H1 (cell line): ENCODE data around the gene EIF4E2. TPM values are rescaled to one million over a fixed set of nuclear protein-coding genes. Genes with fewer than 3 reads are reported as not detected.

Experiments used
- CREB1 ChIP-seq: IDR thresholded peaks from 2 replicates; pipeline ENCODE4 v1.6.1; 2012; ENCODE audit warnings: inconsistent platforms
- polyA plus RNA-seq, 7 experiments: library from polyadenylated mRNA; depleted of rRNA in 3 of 7; stranded (reverse) in 5 of 7; unstranded in 2 of 7; fragments of >200 nt in 5 of 7; fragments of 200-250 nt in 2 of 7; gene quantifications; 1 replicate in 5 of 7; 2 replicates in 1 of 7; 4 replicates in 1 of 7; pipeline versions ENCODE4 v1.2.1 to v1.2.3, GENCODE V29; 2011 to 2013; ENCODE audit warnings: missing spikeins in 2 of 7, mixed read lengths in 2 of 7
- total RNA-seq: library from RNA; stranded (reverse); fragmentation: NEBNext Ultra II Directional; extraction: Animal tissue kit (Norgen Biotek cat#: 25700); gene quantifications from 2 replicates; pipeline ENCODE4 v1.2.1, GENCODE V29; 2021

The EIF4E2 gene
- total and polyA plus RNA-seq, 2 of the 8 experiments (the other 6 are each of a cell fraction or from before 2014, with no cell fraction given) = 39.4 to 114 TPM

DNA sequence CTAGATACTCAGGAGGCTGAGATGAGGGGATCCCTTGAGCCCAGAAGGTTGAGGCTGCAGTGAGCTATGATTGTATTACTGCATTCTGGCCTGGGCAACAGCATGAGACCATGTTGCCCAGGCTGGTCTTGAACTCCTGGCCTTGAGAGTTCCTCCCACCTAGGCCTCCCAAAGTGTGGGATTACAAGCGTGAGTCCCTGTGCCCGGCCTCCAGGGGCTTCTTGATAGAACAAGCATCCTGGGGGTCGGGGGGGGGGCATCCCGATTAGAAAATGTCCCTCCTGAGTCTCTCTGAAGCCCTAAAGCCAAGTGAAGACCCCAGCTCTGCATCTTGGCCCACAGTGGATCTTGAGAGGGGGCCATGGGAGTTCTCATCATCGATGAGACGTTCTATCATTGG lies 60.6 kb downstream of the EIF4E2 start (continued):
- TF ChIP-seq CREB1 = no peak
